HG03175 (cell line): ENCODE data around the gene CSF1R.

ENCODE experiments used
- ATAC-seq: cut with Tn5 transposase; IDR thresholded peaks from one replicate; pipeline ENCODE4 v1.9.1; 2021; ENCODE audit warnings: mild to moderate bottlenecking, moderate library complexity; ENCODE audit not compliant: unreplicated experiment

The CSF1R gene

GRCh38 chr5:150121448-150122157 is 35.2 kb upstream of the CSF1R start:
- no peak for ATAC-seq

GRCh38 chr5:150120617-150121447 is 34.5 kb upstream of the CSF1R start:
- no peak for ATAC-seq

- ATAC-seq = no peak
These were observed 33.7 kb upstream of the CSF1R start for GRCh38 chr5:150120062-150120441.

GRCh38 chr5:150119421-150120061 is 33.2 kb upstream of the CSF1R start:
- ATAC-seq = no peak

- no peak for ATAC-seq
These were observed 32.3 kb upstream of the CSF1R start for GRCh38 chr5:150118561-150119229.

- no peak for ATAC-seq
These were observed 31.7 kb upstream of the CSF1R start for GRCh38 chr5:150117945-150118560.

- ATAC-seq = no peak
These were observed 30.5 kb upstream of the CSF1R start for GRCh38 chr5:150116667-150117400.

GRCh38 chr5:150114773-150115408 is 28.5 kb upstream of the CSF1R start:
- ATAC-seq = no peak

- no peak for ATAC-seq
These were observed 27.8 kb upstream of the CSF1R start for GRCh38 chr5:150114102-150114641.

- ATAC-seq = no peak
These were observed 26.8 kb upstream of the CSF1R start for GRCh38 chr5:150113047-150113744.

GRCh38 chr5:150112201-150113046 is 26.1 kb upstream of the CSF1R start:
- no peak for ATAC-seq

GRCh38 chr5:150111122-150111521 is 24.8 kb upstream of the CSF1R start:
- no peak for ATAC-seq

GRCh38 chr5:150109921-150110320 is 23.6 kb upstream of the CSF1R start:
- no peak for ATAC-seq

- no peak for ATAC-seq
These were observed 22.6 kb upstream of the CSF1R start for GRCh38 chr5:150108711-150109514.

GRCh38 chr5:150107909-150108447 is 21.6 kb upstream of the CSF1R start:
- ATAC-seq = no peak

GRCh38 chr5:150106674-150107426 is 20.5 kb upstream of the CSF1R start:
- no peak for ATAC-seq
